Stimulated activated naive CD4-positive, alpha-beta T cell (primary cell): ENCODE measurements around the gene PAX5.

Source experiments
- DNase-seq, 6 experiments: peaks; one replicate each; lab custom pipeline; 2025; lab: John Stamatoyannopoulos, UW

The PAX5 gene

DNA sequence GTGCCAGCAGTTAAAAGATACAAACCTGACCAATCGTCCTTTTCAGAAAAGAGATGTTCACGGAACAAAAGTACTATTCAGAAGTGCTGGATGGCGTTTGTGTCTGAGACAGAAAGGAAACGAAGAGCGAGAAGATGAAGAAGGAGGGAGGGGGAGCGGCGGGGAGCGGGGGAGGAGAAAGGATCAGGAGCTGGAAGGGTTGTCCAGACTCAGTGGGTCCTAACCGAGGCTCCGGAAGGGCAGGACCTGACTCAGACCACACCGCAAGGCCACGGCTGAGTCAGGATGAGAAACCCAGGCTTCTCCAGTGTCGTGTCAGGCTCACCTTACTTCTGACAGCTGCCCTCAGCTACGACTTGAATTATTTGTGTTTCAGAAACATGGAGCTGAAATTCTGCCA is 46.2 kb downstream of the PAX5 start:
- no peak for DNase-seq

DNA sequence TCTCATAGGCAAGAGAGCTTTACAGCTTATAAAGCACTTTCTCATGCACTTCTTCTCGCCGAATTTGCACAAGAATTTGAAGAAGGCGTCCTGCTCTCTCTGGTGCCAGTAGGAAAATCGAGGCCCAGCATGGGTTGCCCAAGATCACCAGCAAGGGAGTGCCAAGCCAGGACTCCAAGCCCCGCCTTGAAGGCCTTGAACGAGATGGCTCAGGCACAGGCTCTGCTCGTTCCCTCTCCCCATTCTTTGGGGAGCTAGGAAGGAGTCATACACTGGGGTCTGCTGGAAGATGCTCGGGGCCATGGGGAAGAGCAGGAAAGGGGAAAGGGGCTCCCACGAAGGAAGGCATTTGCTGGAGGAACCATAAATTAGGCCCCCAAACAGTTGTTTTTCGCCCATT is 46.7 kb downstream of the PAX5 start:
- no peak for DNase-seq

DNA sequence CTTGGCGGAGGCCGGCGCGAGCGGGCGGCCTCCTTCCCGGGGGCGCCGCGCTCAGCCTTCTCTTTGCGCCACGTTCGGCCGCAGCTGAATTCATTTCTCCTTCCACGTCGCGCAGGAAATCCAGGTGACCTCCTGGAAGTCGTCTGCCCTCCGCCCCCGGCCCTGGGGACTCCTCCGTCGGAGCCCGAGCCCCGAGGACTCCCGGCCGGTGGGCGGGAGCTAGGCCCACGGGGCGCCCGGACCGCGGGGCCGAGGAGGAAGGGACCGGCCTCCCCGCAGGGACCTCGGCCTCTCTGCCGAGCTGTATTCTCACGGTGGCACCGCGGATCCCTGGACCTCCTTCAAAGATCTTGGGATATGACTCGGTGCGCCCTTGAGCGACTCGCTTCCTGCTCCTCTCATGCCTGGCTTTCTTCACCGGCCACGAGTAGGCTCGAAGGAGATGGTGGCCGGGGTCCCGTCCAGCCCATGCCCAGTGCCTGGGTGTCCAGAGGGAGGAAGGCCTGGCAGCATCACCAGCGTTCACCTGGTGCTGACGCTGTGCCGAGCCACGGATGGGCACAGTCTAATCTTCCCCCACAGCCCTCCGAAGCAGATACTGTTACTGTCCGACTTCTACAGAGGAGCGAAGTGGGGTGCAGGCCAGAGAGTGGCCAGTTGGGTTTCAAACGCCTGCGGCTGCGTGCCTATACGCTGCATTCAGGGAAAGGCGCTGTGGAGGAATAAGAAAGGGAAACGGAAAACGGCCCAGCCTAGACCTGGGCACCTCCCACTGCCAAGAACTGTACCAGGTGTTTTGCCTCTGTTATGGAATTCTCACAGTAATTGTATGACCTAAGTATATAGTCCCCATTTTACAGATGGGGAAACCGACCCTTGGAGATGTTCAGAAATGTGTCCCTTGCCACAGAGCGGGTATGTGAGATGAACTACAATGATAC is 47.3 kb downstream of the PAX5 start:
- DNase-seq = no peak

DNA sequence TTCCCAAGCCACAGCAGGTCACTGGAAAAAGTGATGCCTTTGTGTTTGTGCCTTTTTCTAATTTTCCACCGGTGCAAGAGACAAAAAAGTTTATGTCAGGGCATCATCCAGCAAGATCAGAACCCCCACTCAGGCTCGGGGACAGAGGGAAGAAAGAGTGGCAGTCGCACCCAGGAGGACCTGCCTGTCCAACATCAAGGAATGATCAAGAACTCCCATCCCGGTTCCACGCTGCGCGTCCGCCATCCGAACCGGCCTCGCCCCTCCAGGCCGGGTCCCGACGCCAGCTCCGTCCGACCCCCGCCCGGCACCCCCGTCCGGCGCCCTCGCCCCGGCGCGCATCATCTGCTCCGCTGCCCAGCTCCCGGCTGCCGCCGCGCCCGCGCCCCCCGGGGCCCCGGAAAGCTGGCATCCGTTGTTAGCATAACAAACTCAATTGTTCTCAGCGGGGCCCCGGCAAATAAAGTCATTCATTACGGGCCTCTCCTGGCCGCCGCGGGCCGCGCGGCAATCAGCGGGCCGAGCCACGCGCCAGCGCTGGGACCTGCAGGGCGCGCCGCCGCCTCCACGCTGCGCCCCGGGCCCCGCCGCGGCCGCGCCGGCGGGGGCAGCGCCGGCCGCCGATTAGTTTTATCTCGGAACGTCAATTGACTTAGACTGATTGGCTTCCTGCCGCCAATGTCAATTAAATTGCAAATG is 48.1 kb downstream of the PAX5 start:
- no peak for DNase-seq

DNA sequence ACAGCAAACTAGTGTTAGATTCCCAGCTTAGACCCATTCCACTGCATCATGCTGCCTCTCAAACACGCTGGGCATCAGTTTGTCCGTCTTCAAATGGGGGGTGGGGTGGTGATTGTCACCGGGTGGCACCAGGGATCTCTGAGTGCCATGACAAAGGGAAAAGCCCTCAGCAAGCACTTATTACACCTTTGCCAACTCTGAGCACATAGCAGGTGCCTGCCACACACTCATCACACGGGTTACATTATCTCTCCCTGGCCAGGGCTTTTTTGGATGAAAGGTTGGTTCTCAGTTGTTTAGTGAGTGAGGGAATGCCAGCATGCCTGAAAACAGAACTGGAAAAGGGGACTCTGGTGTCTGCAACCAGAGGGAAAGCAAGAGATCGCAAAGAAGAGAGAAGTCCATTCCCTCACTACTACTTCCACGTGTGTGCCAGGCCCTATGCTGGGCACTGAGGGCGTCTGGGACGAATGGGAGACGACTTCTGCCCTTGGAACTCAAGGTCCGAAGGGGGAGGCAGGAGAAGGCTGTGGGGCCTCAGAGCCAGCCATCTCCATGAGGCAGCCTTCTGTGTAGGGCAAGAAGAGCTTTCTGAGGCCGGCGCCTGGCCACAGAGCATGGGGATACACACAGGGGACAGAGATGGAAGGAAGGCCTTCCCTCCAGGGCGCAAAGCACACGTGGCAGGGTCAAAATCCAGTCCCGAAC is 48.9 kb downstream of the PAX5 start:
- no peak for DNase-seq

DNA sequence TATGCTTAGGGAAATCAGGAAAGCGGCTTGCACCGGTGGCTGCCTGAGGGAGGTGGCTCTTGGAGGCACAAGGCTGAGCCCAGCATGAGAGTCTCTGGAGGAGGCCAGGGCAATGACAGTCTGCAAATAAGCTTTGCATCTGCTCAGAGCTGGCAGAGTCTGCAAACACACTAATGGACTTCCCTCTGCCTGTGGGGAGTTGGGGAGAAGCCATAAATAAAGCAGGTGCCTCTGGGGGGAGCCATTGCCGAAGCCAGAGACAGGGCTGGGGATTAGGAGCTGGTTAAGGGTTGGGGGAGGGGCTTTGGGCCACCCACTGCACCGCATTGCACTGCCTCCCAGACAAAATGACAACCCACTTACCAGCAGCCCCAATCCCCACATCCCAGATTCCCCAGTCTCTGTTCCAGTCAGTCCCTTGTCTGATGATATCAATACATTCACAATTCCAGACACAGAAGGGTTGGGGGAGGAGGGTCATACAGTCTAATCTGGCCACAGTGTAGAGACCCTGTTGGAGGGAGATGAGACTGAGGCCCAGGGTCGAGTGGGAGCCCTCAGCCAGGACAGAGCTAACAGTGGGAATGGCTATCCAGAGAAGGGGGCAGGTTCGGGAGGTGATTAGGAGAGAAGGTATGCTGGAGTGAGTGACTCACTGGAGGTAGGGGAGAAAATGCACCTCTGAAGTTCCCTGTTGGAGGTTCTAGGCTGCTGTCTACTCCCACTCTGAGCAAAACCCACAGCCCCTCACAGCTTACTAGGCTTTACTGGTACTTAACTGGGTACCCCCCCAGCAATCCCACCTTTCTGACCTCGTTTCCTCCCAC is 53.7 kb downstream of the PAX5 start:
- DNase-seq = no peak

DNA sequence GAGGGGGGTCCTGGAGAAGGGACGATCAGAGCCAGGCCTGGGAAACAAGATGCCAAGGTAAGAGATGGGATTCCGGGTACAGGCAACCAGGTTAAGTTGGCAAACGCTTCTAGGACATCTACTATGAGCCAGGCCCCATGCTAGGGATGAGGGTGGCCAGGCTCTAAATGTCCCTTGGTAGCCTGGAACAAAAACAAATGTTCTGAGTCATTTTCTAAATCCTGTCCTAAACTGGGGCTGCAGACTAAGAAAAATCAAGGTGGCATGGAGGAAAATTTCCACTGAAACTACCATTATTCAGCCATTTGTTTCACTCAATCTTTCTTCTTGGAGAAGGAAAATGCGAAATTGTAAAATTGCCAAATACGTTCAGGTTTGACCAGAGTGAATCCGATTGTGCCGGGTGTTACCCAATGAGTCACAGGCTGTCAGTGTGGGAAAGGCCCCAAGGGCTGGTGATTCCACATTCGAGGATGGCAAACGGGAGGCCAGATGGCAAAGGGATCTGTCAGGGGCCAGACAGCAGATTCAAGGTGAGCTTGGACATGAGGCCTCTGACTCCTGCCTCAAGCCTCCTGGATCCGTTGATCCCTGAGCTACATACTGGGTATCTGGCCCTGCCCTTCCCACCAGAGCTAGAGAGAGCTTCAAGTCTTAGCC is 57.6 kb downstream of the PAX5 start:
- DNase-seq = no peak

DNA sequence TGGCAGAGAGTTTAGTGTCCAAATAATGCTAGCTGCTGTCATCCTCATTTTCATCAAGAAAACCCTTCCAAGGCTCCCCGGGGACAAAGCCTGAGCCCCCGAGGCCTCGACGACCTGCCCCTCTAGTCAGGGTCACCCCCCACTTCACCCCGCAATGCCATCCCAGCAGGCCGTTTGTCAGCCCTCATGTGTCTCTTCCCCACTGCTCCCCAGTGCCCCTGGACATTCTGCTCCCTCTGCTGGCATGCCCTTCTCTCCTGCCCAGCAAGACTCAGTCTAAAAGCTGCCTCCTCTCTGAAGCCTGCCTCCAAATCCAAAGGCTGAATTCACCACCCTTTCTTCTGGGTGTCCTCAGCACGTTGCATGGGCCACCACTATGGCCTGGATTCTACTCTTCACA is 59.3 kb downstream of the PAX5 start:
- DNase-seq = no peak

DNA sequence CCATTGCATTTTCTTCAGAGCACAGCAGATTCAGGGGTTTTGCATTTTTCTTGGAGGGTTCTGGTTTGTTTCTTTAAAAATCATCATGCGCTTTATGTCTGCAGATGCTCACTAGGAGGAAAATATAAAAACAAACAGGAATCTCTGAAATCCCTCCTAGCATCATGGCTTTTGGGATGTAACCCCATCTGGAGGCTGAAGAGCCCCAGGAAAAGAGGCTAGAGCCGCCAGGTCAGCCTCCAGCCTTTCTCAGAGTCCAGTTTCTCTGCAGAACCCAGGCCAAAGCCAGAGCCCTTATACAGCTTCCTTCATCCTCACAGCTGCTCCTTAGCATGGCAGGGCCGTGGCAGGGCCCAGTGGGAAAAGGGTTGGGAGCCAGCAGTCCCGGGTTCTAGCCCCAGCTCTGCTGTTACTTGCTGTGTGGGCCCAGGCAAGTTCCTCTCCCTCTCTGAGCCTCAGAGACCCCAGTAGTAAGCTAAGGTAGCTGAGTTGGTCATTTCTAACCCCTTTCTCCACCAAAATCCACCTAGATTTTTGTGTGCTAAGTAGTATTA is 62.1 kb downstream of the PAX5 start:
- DNase-seq = no peak

DNA sequence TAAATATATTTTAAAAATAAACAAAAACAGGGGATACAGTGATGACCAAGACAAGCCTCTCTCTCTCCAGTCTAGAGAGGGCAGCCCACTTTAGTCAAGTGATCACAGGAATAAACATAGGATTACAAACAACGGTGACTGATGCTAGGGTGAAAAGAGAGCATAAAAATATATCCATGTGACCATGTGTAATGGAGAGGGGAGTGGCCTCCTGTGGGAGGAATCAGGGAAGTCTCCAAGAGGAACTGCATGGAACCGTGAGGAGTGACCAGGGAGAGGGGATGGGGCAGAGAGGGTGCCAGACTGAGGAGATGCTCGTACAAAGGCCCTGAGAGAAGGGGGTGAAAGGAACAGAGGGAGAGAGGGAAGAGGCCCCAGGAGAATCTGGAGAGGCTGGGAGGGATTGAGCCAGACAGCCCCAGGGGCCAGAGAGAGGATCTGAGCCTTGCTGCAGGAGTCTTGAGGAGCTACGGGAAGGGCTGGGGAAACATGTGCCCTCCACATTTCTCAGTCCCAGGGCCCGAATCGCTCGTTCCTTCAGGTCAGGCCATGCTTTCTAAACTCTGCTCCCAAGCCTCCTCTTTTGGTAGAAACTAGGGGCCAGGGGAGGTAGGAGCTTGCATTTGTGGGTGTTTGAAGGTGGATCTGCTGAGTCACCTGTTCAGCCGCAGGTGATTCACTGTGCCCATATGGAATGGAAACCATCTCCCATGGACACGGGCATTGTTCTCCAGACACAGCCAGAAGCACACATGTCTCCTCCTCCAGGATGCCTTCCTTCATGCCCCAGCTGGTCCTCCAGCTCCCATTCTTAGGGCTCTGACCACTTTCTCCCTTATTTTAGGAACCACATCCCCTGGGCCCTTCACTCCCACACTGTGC is 63.8 kb downstream of the PAX5 start:
- no peak for DNase-seq

DNA sequence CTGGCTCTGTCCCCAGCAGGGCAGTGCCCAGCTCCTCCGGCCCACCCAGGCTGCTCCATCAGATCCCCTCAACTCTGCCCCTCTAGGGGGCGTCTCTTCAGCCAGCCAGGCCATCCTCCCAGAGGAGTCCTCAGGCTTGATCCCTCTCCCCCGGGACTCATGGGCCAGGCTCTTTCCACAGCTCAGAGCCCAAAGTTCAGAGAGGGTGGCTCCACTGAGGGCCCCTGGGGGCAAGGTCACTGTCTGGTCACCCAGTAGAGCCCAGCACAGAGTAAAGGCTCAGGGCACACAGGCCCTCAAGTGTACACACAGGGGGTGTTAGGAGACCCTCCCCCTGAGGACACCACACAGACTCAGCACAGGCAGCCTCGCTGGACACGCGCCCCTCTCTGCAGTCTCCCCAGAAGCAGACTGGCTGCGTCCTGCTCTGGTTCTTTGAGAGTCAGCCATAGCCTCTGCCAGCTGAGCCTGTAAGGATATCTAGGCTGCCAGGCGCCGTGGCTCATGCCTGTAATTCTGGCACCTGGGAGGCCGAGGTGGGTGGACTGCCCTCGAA is 64.8 kb downstream of the PAX5 start:
- DNase-seq = no peak

DNA sequence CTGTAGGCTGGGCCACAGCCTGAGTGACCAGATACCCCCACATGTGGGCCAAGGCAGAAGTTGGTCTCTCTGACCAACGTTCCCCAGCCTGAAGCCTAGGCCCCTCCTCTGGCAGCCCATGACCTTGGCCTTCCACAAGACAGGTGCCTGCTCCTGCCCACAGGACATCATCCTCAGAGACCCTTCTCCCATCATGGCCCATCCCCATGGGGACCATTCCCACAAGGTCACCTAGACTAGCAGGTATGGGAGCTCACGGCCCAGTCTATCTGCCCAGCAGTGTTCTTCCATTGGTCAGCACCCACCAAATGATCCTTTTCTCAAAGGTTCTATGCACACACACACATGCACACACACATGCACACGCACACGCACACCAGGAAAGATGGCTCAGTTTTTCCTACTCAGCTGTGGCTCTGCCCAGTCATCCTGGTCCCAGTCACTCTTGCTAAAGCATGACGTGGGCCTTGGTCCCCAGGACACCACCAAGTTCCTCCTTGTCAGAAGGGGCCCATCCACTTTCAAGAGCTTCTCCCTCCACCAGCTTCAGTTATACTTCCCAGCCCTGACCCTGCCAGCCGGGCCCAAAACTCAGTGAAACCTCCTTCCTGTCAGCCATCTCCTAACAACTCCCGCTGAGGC is 65.4 kb downstream of the PAX5 start:
- DNase-seq = no peak

DNA sequence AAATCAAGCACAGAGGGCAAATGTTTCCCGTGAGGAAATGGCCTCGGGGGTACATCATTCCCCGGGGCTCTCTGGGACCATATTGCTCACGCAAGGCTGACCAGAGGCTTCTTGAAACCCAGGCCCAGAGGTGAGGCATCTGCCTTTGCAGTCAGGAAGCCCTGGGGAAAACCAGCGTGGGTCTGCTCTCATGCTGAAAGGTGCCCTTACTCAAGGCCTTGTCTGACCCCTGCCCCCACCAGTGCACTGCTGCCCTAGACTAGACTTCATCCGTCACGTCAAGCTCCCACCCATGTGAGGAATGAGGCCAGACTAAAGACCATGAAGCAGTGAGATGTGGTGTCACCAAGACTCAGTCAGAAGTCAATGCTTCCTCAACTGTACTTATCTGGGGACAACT is 66.1 kb downstream of the PAX5 start:
- DNase-seq = no peak

DNA sequence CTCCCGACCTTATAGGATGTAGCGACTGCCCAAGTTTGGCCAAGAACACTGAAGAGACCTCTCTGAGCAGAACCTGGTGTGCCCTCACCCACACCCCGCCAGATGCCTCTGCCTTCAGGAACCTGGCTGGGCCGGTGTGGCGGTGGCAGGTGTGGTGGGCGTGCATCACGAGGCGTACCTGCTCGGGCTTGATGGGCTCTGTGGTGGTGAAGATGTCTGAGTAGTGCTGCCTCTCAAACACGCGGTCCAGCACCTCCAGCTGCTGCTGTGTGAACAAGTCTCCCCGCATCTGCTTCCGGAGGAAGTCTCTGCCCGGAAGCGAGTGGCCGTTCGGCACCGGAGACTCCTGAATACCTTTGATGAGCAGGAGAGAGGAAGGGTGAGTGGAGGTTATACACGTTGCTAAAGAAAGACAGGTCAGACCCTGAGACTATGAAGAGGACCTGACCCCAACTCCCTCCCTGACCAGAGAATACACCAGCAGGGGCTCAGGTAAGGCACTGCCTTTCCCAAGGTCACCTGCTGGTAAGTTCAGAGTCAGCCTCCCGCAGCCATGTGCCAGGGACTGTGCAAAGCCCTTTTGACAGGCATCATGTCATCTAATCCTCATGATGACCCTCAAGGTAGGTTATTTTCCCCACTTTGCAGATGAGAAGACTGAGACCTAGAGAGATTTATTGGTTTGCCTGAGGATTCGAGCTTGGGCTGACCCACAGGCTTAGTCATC is 67.5 kb downstream of the PAX5 start:
- DNase-seq = no peak

DNA sequence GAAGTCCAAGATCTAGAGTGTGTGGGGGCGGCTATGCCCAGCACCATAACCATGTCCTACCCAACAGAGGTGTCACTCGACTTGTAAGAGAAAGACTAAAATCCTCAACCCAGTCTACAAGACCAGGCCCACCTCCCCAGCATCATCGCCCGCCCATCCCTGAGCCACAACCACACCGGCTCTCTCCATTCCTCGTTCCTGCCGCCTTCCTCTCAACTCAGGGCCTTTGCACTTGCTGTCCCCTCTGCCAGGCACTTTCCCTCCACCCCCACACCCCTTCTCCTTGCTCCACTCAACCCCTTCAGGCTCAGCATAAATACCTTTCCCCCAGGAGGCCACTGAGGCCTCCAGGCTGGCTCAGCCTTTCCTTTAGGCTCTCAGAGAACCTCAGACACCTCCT is 69.3 kb downstream of the PAX5 start:
- no peak for DNase-seq

DNA sequence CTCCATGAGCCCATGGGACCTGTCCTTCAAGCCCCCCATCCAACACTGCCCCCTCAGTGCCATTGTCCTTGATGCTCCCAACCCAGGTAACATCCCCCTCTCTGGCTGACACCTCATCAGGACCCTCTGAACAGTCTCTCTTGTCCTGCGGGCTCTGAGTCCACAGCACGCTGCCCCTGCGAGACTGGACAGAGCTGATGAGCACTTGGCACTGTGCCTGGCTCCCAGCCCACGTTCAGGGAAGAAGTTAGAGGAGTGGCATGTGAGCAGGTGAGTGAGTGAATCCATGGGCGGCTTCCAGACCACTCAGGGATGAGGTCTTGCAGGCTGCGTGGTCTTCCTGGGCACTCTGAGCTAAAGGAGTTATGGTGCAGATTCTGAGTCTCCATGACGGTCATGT is 70.7 kb downstream of the PAX5 start:
- no peak for DNase-seq

DNA sequence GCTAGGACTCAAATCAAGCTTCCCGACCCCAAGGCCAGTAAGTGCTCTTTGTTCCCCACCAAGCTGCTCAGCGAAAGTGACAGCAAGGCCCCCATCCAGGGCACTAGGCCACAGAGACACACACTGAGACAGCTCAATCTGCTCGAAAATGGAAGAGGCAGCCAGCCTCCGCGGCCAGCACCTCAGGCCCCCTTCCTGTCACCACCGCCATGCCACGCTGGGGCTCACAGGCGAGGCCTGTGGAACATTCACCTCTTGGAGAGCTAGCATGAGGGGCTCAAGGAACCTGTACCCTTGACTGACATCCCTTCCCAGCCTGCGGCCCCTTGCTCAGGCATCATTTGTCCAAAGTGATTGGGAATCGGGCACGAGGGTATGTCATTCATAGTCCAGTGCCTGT is 71.4 kb downstream of the PAX5 start:
- DNase-seq = no peak

DNA sequence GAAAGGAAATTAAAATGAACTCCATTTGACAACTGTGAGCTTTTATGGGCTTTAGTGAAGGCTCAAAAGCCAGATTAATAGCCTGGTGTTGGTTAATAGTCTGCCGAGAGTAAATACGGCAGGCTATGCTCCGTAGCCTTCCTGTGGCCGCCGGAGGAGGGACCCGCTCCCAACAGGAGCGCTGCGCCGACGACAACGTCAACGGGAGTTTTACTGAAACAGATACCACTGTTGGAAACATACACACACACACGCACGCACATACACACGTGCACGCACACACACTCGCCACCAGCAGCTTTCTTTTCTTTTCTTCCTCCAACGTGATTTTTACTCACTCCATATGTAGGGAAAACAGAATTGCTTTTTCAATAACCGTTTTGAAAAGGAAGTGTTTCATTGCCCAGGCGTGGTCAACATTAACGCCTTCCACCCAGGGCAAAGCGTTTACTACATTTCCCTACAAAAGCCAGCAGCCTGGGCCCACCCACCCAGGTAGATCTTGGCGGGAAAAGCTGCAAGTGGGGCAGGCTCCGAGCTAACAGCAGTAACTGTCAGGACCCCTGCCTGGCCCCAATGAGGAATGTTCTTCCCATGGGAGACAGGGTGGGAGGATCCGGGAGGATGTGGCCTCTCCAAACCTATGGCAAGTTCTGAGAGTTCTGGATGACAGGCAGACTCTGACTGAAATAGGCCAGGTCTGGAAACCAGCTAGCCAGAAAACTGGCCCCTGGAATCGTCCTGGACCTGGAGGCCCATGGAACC is 72.3 kb downstream of the PAX5 start:
- no peak for DNase-seq
